CD4-positive, alpha-beta T cell treated with Interleukin-21 for 1 hour (primary cell): ENCODE results near the gene NOLC1.

Experiments
- DNase-seq: peaks from one replicate; pipeline ENCODE4 v3.0.0-alpha.2; 2020

The NOLC1 gene

DNA sequence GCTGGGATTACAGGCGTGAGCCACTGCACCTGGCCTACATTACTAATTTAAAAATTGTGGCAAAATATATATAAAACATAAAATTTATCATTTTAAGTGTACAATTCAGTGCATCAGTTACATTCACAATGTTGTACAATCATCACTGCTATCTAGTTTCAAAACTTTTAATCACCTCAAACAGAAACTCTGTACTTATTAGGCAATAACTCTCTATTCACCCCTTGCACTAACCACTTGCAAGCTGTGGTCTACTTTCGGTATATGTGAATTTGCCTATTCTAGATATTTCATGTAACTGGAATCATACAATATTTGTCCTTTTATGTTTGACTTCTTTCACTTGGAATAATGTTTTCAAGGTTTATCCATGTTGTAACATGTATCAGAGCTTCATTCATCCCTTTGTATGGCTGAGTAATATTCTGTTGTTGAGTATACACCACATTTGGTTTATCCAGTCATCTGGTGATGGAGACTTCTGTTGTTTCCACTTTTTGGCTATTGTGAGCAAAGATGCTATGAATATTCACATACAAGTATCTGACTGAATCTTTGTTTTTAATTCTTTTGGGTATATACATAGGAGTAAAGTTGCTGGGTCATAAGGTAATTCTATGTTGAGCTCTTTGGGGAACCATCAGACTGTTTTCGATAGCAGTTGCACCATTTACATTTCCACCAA is 59.6 kb downstream of the NOLC1 start:
- DNase-seq = no peak
